HG02938 (cell line): ENCODE data around the gene RABGGTA.
"Not testable (repeated sequence)": the region's sequence is repeated elsewhere in the genome, so short reads cannot be mapped to it uniquely, and the experiment has no call there.

Source experiments
- ATAC-seq: cut with Tn5 transposase; IDR thresholded peaks from one replicate; pipeline ENCODE4 v1.9.1; 2021; ENCODE audit warnings: mild to moderate bottlenecking, moderate library complexity; ENCODE audit not compliant: unreplicated experiment

RABGGTA gene

GRCh38 chr14:24245350-24245749, 26.0 kb downstream of the RABGGTA start:
- ATAC-seq = not testable (repeated sequence)

DNA sequence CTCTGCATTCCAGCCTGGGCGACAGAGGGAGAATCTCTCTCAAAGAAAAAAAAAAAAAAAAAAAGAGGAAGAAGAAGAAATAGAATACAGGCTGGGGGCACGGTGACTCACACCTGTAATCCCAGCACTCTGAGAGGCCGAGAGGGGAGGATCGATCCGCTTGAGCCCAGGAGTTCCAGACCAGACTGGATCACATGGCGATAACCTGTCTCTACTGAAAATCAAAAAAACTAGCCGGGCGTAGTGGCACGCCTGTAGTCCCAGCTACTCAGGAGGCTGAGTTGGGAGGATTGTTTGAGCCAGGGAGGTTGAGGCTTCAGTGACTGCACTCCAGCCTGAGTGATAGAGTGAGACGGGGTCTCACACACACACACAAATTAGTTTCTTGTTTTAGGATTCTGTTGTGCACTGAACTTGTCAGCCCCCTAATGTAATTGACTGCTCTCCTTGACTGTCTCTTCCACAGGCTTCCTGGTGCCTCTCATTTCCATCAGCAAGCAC, 28.0 kb downstream of the RABGGTA start:
- ATAC-seq = no peak

GRCh38 chr14:24241829-24242443, 29.5 kb downstream of the RABGGTA start:
- ATAC-seq = peak; percentile 73

DNA sequence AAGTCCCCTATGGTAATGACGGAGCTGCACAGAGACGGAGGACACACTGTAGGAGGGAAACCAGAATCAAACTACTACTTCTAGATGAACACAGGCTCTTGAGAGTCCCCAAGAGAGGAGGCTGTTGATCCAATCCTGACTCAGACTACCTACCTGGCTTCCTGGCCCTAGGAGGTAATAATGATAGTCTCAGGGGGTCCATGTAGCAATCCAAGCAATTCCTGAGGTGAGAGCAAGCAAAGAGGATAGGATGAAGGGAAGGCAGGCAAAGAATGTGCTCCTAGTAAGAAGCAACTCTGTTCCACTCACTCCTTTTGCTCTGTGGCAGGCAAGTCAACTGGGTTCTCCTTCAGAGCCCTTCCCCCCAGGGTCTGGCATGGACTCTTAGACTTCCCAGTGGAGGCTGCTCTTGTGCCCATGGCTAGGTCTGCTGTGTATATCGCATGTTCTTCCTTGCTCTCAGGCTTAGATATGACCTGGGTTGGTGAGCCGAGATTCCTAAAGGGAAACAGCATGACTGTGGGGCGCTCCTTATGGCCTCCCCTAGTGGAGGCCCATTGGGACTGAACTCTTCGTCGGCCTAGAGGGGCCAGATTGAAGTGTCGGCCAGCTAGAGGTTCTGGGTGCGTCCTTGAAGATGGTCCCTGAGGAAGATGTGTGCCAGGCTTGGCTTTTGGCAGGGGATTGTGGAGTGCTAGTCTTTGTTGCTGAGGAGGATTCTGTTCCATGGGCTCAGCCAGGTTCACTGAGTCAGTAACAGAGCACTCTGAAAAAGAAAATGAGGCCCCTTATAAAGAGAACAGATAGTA, 31.1 kb downstream of the RABGGTA start:
- no peak for ATAC-seq

DNA sequence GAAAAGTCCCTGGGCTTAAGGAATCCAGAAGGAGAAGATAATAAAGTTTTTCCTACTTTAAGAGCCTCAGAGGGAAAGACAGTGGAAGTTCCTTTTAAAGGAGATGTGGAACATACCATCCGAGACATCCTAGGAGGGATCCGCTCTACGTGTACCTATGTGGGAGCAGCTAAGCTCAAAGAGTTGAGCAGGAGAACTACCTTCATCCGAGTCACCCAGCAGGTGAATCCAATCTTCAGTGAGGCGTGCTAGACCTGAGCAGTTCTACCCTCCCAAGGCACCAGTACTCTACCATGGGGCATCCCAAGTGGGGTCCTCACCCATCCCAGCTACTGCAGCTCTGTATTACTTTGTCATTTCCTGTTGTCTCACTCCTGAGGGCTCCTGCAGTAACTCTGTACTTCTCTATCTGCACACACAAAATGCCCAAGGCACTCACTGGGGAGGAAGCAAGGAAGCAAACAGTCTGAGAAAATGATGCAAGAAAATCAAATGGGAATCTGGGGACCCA, 32.8 kb downstream of the RABGGTA start:
- no peak for ATAC-seq

DNA sequence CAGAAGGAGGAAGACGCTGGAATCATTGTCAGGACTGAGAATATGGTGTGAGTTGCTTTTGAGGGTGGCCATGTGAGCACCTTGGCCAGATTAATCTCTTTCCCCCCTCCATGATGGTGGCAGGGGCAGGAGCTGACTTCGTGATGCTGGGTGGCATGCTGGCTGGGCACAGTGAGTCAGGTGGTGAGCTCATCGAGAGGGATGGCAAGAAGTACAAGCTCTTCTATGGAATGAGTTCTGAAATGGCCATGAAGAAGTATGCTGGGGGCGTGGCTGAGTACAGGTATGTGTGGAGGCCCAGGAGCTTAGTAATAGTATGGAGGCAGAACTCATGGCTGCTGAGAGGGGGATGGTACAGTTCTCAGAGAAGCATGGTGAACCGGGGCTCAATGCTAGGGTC, 33.3 kb downstream of the RABGGTA start:
- ATAC-seq = no peak

- no peak for ATAC-seq
These were observed 33.9 kb downstream of the RABGGTA start for GRCh38 chr14:24237463-24237955.

DNA sequence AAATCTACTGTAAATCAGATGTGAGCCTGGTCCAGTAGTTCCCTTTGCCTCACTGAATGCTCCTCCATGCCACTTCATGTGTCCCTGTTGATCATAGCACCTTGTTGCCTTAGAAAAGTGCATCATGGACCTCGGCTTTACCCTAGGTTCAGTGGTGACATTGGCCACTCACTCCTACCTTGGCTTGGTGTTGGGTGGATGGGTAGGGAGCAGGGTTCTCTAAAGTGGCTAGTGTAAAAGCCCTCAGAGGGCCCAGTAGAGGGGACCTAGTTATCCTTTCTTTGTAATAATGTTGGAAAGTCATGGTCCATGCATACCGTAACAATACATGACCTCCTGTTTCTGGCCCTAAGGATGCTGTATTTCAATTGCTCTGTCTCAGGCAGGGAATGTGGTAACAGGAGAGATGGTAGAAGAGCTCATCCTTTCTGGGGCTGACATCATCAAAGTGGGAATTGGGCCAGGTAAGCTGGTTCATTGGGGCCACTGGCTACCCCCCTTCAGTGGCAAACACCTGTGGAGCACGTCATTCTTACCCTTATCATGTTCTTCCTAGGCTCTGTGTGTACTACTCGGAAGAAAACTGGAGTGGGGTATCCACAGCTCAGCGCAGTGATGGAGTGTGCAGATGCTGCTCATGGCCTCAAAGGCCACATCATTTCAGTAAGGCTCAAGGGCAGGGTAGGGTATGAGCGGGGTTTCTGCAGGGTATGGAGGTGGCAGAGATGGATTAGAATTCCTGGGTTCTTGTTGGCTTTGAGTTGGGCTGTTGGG, 34.5 kb downstream of the RABGGTA start:
- no peak for ATAC-seq

GRCh38 chr14:24235804-24236688, 35.4 kb downstream of the RABGGTA start:
- no peak for ATAC-seq

GRCh38 chr14:24234095-24235005, 37.0 kb downstream of the RABGGTA start:
- ATAC-seq = no peak

DNA sequence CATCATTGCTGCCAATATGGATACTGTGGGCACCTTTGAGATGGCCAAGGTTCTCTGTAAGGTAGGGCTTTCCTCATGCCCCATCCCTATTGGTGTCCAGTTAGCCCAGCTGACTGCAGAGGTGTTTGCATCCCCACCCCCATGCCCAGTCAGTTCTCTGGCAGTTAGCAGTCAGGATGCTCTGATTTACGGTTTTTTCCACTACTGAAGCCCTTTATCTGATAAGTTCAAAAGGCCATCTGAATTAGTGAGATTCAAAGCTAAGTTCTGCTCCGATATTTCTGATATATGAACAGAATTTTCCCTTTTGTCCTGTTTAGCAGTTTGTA, 37.9 kb downstream of the RABGGTA start:
- no peak for ATAC-seq

DNA sequence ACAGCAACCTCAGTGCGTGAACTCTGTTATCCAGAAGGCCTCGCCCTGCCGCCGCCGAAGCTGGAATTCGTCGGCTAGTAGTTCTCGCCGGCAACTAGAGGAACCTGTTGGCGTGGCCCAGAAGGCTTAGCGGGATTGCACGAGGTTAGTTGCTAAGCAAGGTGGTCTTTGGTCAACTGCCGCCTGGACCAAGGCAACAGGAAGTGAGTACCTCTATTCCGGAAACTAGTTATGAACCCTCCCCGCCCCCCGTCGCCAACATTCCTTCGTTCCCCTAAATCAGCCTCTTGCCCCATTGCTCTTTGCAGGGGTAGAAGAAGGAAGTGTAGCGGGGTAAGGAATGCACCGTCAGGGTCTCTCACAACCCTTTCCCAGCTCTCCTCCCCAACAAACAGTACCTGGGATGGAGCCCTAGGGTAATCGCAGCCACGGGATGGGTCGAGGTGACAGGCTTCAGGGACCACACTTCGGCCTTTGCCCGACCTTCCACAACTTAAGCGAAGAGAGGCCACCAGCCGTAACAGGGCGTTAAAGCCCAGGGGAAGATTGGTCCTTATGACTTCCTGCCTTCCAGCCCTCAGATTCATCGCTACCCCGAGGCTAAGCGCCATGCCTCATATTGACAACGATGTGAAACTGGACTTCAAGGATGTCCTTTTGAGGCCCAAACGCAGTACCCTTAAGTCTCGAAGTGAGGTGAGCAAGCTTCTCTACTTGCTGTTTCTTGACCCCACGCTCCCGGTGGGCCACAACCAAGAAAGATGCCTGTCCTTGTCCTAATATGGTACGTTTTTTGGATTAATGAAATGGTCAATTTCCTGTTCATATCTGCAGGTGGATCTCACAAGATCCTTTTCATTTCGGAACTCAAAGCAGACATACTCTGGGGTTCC, 38.5 kb downstream of the RABGGTA start, which contains the start of gene GMPR2:
Gene GMPR2 (plus strand): TSS at position 285 of the 893 bp plus-strand sequence. CDS start 325 bp downstream, at position 610.
- ATAC-seq = peak; percentile 53

DNA sequence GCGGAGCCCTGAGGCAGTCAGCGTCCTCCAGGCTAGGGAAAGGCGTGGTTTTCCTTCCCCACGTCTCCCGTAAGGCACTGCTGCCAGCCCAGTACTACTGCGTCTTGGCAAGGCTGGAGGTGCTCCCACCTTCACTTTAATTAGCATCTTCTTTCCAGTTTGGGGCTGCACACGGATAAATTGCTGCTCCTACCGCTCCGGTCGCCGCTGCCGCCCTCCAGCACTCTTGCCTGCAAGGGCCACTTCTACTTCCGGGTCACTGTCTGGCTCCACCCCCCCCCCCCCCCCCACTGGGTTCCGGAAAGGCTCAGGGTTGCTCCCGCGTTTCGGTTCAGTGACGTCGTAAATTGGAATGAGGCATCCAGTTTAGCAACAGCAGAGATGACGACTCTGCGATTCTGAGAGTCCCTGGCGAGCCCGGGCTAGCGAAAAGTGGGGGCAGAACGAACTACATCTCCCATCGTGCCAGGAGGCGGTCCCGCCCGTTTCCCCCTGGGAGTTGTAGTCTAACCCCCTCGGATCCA, 39.2 kb downstream of the RABGGTA start, which contains the start of gene NEDD8:
Gene NEDD8 (minus strand): TSS at position 247 of the 524 bp plus-strand sequence. CDS start 100 bp downstream, at position 147.
- ATAC-seq = peak; percentile 69

- peak; percentile 8 for ATAC-seq
These were observed 39.9 kb downstream of the RABGGTA start for GRCh38 chr14:24231263-24232120.

DNA sequence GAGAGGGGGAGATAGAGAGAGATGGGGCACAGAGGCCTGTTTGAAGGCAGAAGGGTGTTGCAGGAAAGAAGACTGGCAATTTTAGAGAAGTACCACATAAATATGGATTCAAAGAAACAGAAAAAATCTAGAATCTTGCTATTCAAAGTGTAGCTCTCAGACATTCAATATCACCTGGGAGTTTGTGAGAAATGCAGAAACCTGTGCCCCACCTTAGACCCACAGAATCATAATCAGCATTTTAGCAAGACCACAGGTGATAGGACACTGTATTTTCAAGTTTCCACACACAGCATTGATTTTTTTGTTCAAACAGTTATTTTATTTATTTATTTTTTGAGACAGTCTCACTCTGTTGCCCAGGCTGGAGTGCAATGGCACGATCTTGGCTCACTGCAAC, 42.5 kb downstream of the RABGGTA start:
- no peak for ATAC-seq

DNA sequence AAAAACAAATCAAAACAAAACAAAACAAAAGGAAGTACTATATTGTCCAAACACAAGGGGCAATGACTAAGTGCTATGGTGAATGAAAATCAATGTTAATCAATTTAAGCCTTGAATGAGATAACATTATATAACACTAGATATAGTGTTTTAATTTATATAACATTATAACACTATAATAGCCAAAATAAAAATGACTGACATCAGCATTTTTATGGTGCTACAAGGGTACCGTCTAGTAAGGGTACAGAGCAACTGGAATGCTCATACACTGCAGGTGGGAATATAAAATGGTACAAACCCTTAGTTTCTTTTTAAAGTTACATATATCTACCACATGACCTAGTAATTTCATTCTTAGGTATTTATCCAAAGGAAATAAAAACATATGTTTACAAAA, 44.9 kb downstream of the RABGGTA start:
- ATAC-seq = no peak

DNA sequence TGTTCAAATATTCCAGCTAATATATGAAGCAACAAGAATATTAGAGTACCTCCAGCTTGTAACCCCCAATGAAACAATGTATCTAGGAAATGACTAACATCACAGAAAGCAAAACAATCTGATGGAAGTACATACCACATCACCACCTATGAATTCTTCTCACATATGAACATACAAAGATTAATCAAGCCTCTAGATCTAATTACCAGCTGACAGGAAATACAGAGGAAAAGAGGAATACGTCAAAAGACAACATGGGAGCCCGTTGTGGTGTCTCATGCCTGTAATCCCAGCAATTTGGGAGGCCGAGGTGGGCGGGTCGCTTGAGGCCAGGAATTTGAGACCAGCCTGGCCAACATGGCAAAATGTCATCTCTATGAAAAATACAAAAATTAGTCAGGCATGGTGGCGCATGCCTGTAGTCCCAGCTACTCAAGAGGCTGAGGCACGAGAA, 46.8 kb downstream of the RABGGTA start:
- ATAC-seq = no peak
